HG03039 (cell line): ENCODE results near the gene SCN2A.
A peak's percentile ranks its signal among the peaks of the same experiment; 100 is the strongest.

Source experiments
- ATAC-seq: cut with Tn5 transposase; IDR thresholded peaks from one replicate; pipeline ENCODE4 v1.9.1; 2021; ENCODE audit warnings: mild to moderate bottlenecking, moderate library complexity; ENCODE audit not compliant: unreplicated experiment

The SCN2A gene

GRCh38 chr2:165239230-165239629 is at the start of gene SCN2A:
Gene SCN2A, plus strand, starts transcription at chr2:165239414. Its CDS starts 56,410 bp downstream, at chr2:165295824.
- ATAC-seq = no peak

- ATAC-seq = no peak
These were observed 48.0 kb upstream of the SCN2A start for GRCh38 chr2:165191096-165191728.

GRCh38 chr2:165192729-165193128 is 46.5 kb upstream of the SCN2A start:
- peak; percentile 28 for ATAC-seq

- ATAC-seq = peak; percentile 99
These were observed 45.9 kb upstream of the SCN2A start for GRCh38 chr2:165193178-165193777.

GRCh38 chr2:165196411-165196810 is 42.8 kb upstream of the SCN2A start:
- no peak for ATAC-seq

GRCh38 chr2:165197346-165197745 is 41.9 kb upstream of the SCN2A start:
- ATAC-seq = no peak

- ATAC-seq = no peak
These were observed 41.0 kb upstream of the SCN2A start for GRCh38 chr2:165198181-165198580.

GRCh38 chr2:165202239-165202638 is 37.0 kb upstream of the SCN2A start:
- no peak for ATAC-seq

GRCh38 chr2:165203689-165204559 is 35.3 kb upstream of the SCN2A start, which contains the start of gene SCN3A:
Gene SCN3A, minus strand, starts transcription at chr2:165204050. Its CDS starts 27,656 bp downstream, at chr2:165176394.
- ATAC-seq = peak; percentile 43

GRCh38 chr2:165205865-165206264 is 33.3 kb upstream of the SCN2A start:
- ATAC-seq = no peak

GRCh38 chr2:165208094-165208493 is 31.1 kb upstream of the SCN2A start:
- no peak for ATAC-seq

GRCh38 chr2:165214093-165214492 is 25.1 kb upstream of the SCN2A start:
- ATAC-seq = no peak

- ATAC-seq = no peak
These were observed 19.7 kb upstream of the SCN2A start for GRCh38 chr2:165219481-165219880.

- no peak for ATAC-seq
These were observed 14.3 kb upstream of the SCN2A start for GRCh38 chr2:165224941-165225340.

- ATAC-seq = no peak
These were observed 11.6 kb upstream of the SCN2A start for GRCh38 chr2:165227571-165227970.

- no peak for ATAC-seq
These were observed 2.2 kb upstream of the SCN2A start for GRCh38 chr2:165237056-165237455.

GRCh38 chr2:165238295-165238694 is 919 bp upstream of the SCN2A start:
- ATAC-seq = no peak

GRCh38 chr2:165239856-165240515 is 772 bp downstream of the SCN2A start:
- no peak for ATAC-seq

GRCh38 chr2:165240916-165241315 is 1.7 kb downstream of the SCN2A start:
- ATAC-seq = no peak

GRCh38 chr2:165245081-165245793 is 6.0 kb downstream of the SCN2A start:
- no peak for ATAC-seq

GRCh38 chr2:165248238-165248637 is 9.0 kb downstream of the SCN2A start:
- no peak for ATAC-seq
